ENCODE measurements around the gene PEAR1. TPM values are rescaled to one million over a fixed set of nuclear protein-coding genes. Genes with fewer than 3 reads are reported as not detected.

Gene PEAR1
- total and polyA plus RNA-seq, 2 of the 8 experiments (the other 6 are each of a cell fraction or from before 2014, with no cell fraction given): 0.63 to 0.71 TPM

DNA sequence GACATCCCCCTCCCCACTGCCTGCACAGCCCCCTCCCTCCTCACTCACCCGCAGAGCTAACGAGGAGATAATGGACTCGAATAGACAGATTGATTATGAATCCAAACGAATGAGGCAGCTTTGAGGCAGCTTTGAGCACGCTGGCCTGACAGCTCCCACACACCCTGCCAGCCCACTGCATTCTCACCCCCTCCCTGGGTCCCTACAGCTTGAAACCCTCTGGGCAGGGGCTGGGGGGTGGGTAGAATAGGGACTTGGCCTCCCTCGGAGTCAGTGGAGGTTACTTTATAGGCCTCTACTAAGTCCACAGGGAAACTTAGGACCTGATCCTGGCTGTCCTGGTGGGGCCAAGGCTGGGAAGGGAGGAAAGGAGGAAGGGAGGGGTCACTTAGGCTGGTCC, 30.9 kb upstream of the PEAR1 start:
- H4K20me1 ChIP-seq (replicated peaks in 1 of 2; ENCODE audit: control insufficient read depth in 1 of 2, insufficient read depth in 2 of 2, low read length in 2 of 2): peaks cover 1 to 10% of the 10 kb centered on the region in 2 experiments
- H3K23me2 ChIP-seq (ENCODE audit: low read depth, low read length): peaks cover 19% of the 10 kb centered on the region; the same call in 1 of the 2 replicates
- CTCF ChIA-PET (ENCODE audit: partially characterized antibody): interaction anchor here (0.9 to 25.2 kb wide), 12 partner anchors 13 to 236 kb away, joined by 3 to 719 read pairs (median 62); partner anchors contain the start of genes CRABP2, ISG20L2, LRRC71 and METTL25B
- no peak overlapping the region for H3K23ac ChIP-seq (ENCODE audit: insufficient read length)
- WGBS, 2 experiments (ENCODE audit: extremely low coverage in 1 of 2, insufficient coverage in 1 of 2, insufficient read length in 1 of 2, insufficient replicate concordance in 2 of 2, low coverage in 1 of 2, low lambda C conversion rate in 2 of 2, missing lambda C conversion rate in 1 of 2): 69% methylated on average over 6 of the region's 6 CpGs; no CpG with 5 or more reads in 1 of the 2 experiments
- H3K18ac ChIP-seq (ENCODE audit: extremely low read depth, low read length): no peak overlapping the region
- no peak overlapping the region for H2AFZ ChIP-seq (ENCODE audit: low read length)
- no peaks in the 10 kb centered on the region for H3K79me1 ChIP-seq (ENCODE audit: low read depth, low read length)
- no peak overlapping the region for H4K5ac ChIP-seq (ENCODE audit: insufficient read length, low read depth, low read length)
- H3K4me2 ChIP-seq (ENCODE audit: insufficient read depth in 1 of 2, low read depth in 2 of 2, low read length in 2 of 2): no peak overlapping the region
- no peaks in the 10 kb centered on the region for H3K9me3 ChIP-seq (ENCODE audit: insufficient read depth in 2 of 2, low read depth in 1 of 2, low read length in 1 of 2)
- FAIRE-seq: no peak
- H2BK5ac ChIP-seq (ENCODE audit: low read depth, low read length): no peak overlapping the region
- H2AK5ac ChIP-seq (ENCODE audit: low read depth, low read length): no peak overlapping the region
- no peak overlapping the region for H2BK15ac ChIP-seq (ENCODE audit: low read length)
- peaks cover 51 to 78% (median 70%) of the 10 kb centered on the region in 4 experiments for H3K27me3 ChIP-seq (replicated peaks in 1 of 4; ENCODE audit: control insufficient read depth in 3 of 4, extremely low read depth in 1 of 4, insufficient read depth in 3 of 4, low read length in 3 of 4)
- peaks cover 0 to 2% (median 0%) of the 10 kb centered on the region in 4 experiments; a peak in 1 of 8 replicates for H3K36me3 ChIP-seq (ENCODE audit: control insufficient read depth in 2 of 4, insufficient read depth in 4 of 4, low read length in 3 of 4)
- no peak for TF ChIP-seq PHF8 (conservative IDR thresholded peaks at IDR 0.05; ENCODE audit: low read depth, low read length)
- no peak for TF ChIP-seq EGR1 (IDR thresholded peaks at IDR 0.05; ENCODE audit: borderline replicate concordance, low read depth, low read length)
- TF ChIP-seq RXRA (IDR thresholded peaks at IDR 0.05; ENCODE audit: insufficient read depth, low read depth, low read length): no peak
- no peak for TF ChIP-seq ZNF274 (IDR thresholded peaks at IDR 0.05; ENCODE audit: borderline replicate concordance, extremely low read depth, low read length)
- no peak for TF ChIP-seq NRF1 (IDR thresholded peaks at IDR 0.05; ENCODE audit: low read depth, low read length)
- no peak for TF ChIP-seq NANOG (IDR thresholded peaks at IDR 0.05; ENCODE audit: insufficient read depth, low read depth, low read length, poor library complexity, severe bottlenecking)
- TF ChIP-seq TBP (IDR thresholded peaks at IDR 0.05; ENCODE audit: low read depth, low read length): no peak
- no peak for TF ChIP-seq BACH1 (IDR thresholded peaks at IDR 0.05; ENCODE audit: low read length)
- no peak for TF ChIP-seq TAF7 (optimal IDR thresholded peaks at IDR 0.05; ENCODE audit: borderline replicate concordance, low read depth, low read length)
- TF ChIP-seq, protein P1, sequence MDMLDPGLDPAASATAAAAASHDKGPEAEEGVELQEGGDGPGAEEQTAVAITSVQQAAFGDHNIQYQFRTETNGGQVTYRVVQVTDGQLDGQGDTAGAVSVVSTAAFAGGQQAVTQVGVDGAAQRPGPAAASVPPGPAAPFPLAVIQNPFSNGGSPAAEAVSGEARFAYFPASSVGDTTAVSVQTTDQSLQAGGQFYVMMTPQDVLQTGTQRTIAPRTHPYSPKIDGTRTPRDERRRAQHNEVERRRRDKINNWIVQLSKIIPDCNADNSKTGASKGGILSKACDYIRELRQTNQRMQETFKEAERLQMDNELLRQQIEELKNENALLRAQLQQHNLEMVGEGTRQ (IDR thresholded peaks at IDR 0.05; ENCODE audit: low read length): no peak
- no peak for TF ChIP-seq EP300 (IDR thresholded peaks at IDR 0.05; ENCODE audit: borderline replicate concordance in 1 of 2, low read depth in 2 of 2, low read length in 2 of 2)
- H3K9ac ChIP-seq (replicated peaks in 1 of 4; ENCODE audit: extremely low read depth in 1 of 4, low read depth in 3 of 4, low read length in 3 of 4): no peak overlapping the region
- H2BK20ac ChIP-seq (ENCODE audit: low read length): no peak overlapping the region
- H2BK120ac ChIP-seq (replicated peaks; ENCODE audit: low read depth, low read length): no peak overlapping the region
- POLR2A ChIA-PET (ENCODE audit: partially characterized antibody): interaction anchor here (0.9 kb wide), 1 partner anchor 25 kb away, joined by 3 read pairs; no protein-coding TSS in a partner anchor
- no peak overlapping the region for H3K14ac ChIP-seq (ENCODE audit: insufficient read length)
- H3K4me1 ChIP-seq (replicated peaks in 1 of 4; ENCODE audit: control insufficient read depth in 3 of 4, insufficient read depth in 4 of 4, low read length in 3 of 4): peaks cover 0 to 21% (median 14%) of the 10 kb centered on the region in 4 experiments; a peak in 5 of 7 replicates
- no peak overlapping the region for H3K56ac ChIP-seq (replicated peaks; ENCODE audit: insufficient read length, low read depth, low read length)
- no peaks in the 10 kb centered on the region for H3K79me2 ChIP-seq (ENCODE audit: control insufficient read depth in 1 of 2, insufficient read depth in 2 of 2, low read length in 2 of 2)
- H3K4me3 ChIP-seq (ENCODE audit: extremely low read depth in 1 of 4, insufficient read depth in 2 of 4, low read depth in 3 of 4, low read length in 4 of 4): no peak overlapping the region
- no peak overlapping the region for H4K91ac ChIP-seq (replicated peaks; ENCODE audit: insufficient read length, low read length)
- H4K8ac ChIP-seq (ENCODE audit: extremely low read depth, insufficient read depth, low read length): no peak overlapping the region
- H2BK12ac ChIP-seq (ENCODE audit: low read depth, low read length): no peak overlapping the region
- no peak for DNase-seq (ENCODE audit: low read depth in 1 of 2, low spot score in 2 of 2)
- H3K4ac ChIP-seq (replicated peaks; ENCODE audit: insufficient read length, low read depth, low read length): no peak overlapping the region
- H3K27ac ChIP-seq (ENCODE audit: low read depth, low read length): no peak overlapping the region
